ENCODE data around the gene EVC2.

The EVC2 gene

GRCh38 chr4:5722328-5722727 lies 14.0 kb upstream of the EVC2 start:
- DNase-seq = no peak

GRCh38 chr4:5721923-5722322 lies 13.6 kb upstream of the EVC2 start:
- Histone ChIP-seq H3K9me3 (no peaks in the 10 kb centered on the region; the same call in 1 of the 2 replicates), H3K27me3 (peaks cover 3% of the 10 kb centered on the region; the same call in 1 of the 2 replicates), H3K36me3 (no peaks in the 10 kb centered on the region), H3K4me1 (no peaks in the 10 kb centered on the region), H3K4me3 (ENCODE audit: low read depth, low read length) (no peak overlapping the region)
- no peak for DNase-seq
- no peak for TF ChIP-seq CTCF (IDR thresholded peaks at IDR 0.05; ENCODE audit: low read depth, low read length)

More at GRCh38 chr4:5722328-5722727, 14.0 kb upstream of the EVC2 start:
- H3K36me3 ChIP-seq = no peaks in the 10 kb centered on the region
- peaks cover 3% of the 10 kb centered on the region; the same call in 1 of the 2 replicates for H3K27me3 ChIP-seq
- H3K4me1 ChIP-seq = no peaks in the 10 kb centered on the region
- no peak for TF ChIP-seq CTCF (IDR thresholded peaks at IDR 0.05; ENCODE audit: low read depth, low read length)
- H3K9me3 ChIP-seq = no peaks in the 10 kb centered on the region; the same call in 1 of the 2 replicates
- H3K4me3 ChIP-seq (ENCODE audit: low read depth, low read length) = no peak overlapping the region

GRCh38 chr4:5720980-5721379 lies 12.6 kb upstream of the EVC2 start:
- no peaks in the 10 kb centered on the region for H3K36me3 ChIP-seq
- DNase-seq = no peak
- H3K4me3 ChIP-seq (ENCODE audit: low read depth, low read length) = no peak overlapping the region
- no peaks in the 10 kb centered on the region for H3K4me1 ChIP-seq
- H3K9me3 ChIP-seq = no peaks in the 10 kb centered on the region; the same call in 1 of the 2 replicates
- peaks cover 3% of the 10 kb centered on the region; the same call in 1 of the 2 replicates for H3K27me3 ChIP-seq
- TF ChIP-seq CTCF (IDR thresholded peaks at IDR 0.05; ENCODE audit: low read depth, low read length) = no peak

- DNase-seq = no peak
- H3K9me3 ChIP-seq = no peaks in the 10 kb centered on the region; the same call in 1 of the 2 replicates
- no peak for TF ChIP-seq CTCF (IDR thresholded peaks at IDR 0.05; ENCODE audit: low read depth, low read length)
- H3K36me3 ChIP-seq = no peaks in the 10 kb centered on the region
- H3K4me1 ChIP-seq = no peaks in the 10 kb centered on the region
- peaks cover 3% of the 10 kb centered on the region; the same call in 1 of the 2 replicates for H3K27me3 ChIP-seq
- no peak overlapping the region for H3K4me3 ChIP-seq (ENCODE audit: low read depth, low read length)
Measured at GRCh38 chr4:5720157-5720850, 11.9 kb upstream of the EVC2 start.

GRCh38 chr4:5719350-5720055 lies 11.1 kb upstream of the EVC2 start:
- H3K4me1 ChIP-seq = no peaks in the 10 kb centered on the region
- TF ChIP-seq CTCF (IDR thresholded peaks at IDR 0.05; ENCODE audit: low read depth, low read length) = no peak
- DNase-seq = no peak
- 0 out of 2 replicates have a peak, but pooled peaks cover 3% of the 10 kb centered on the region for H3K27me3 ChIP-seq
- H3K9me3 ChIP-seq = no peaks in the 10 kb centered on the region; the same call in 1 of the 2 replicates
- no peaks in the 10 kb centered on the region for H3K36me3 ChIP-seq
- no peak overlapping the region for H3K4me3 ChIP-seq (ENCODE audit: low read depth, low read length)

GRCh38 chr4:5718411-5718810 lies 10.1 kb upstream of the EVC2 start:
- TF ChIP-seq CTCF (IDR thresholded peaks at IDR 0.05; ENCODE audit: low read depth, low read length) = no peak
- no peaks in the 10 kb centered on the region; the same call in 1 of the 2 replicates for H3K9me3 ChIP-seq
- no peaks in the 10 kb centered on the region for H3K36me3 ChIP-seq
- H3K4me3 ChIP-seq (ENCODE audit: low read depth, low read length) = no peak overlapping the region
- no peak for DNase-seq
- H3K27me3 ChIP-seq = 0 out of 2 replicates have a peak, but pooled peaks cover 3% of the 10 kb centered on the region
- no peaks in the 10 kb centered on the region for H3K4me1 ChIP-seq
